GM12878 (cell line): ENCODE results near the gene COL9A3. TPM values are rescaled to one million over a fixed set of nuclear protein-coding genes. Genes with fewer than 3 reads are reported as not detected.

ENCODE experiments used
- ATAC-seq: fragments of 200-7000 bp; cut with Tn5 transposase; 3 replicates; pipeline ENCODE4 v1.9.1; 2020; ENCODE audit warnings: mild to moderate bottlenecking, moderate library complexity
- BruUV-seq: library from RNA; stranded (reverse); fragments of 400-500 nt; replicated peaks from 2 replicates; lab custom pipeline; 2021; lab: Mats Ljungman, UMichigan
- CTCF ChIA-PET: fragments of 300-600 bp; sonication (Branson Sonifier 250); formaldehyde crosslinking; extraction: SDS; loops from one replicate; lab custom pipeline; 2021; ENCODE audit warnings: inconsistent platforms; lab: Yijun Ruan, JAX
- POLR2A ChIA-PET: fragments of 350-600 bp; formaldehyde crosslinking; extraction: SDS; loops from one replicate; lab custom pipeline; 2021; ENCODE audit warnings: inconsistent platforms; lab: Charles Lee
- RAD21 ChIA-PET: fragments of 300-600 bp; sonication (Branson Sonifier 250); formaldehyde crosslinking; loops from one replicate; lab custom pipeline; 2023; ENCODE audit warnings: antibody characterized with exemption; ENCODE audit not compliant: unreplicated experiment; lab: Charles Lee
- SMC1A ChIA-PET: fragments of 300-600 bp; sonication (Branson Sonifier 250); formaldehyde crosslinking; loops from one replicate; lab custom pipeline; 2023; ENCODE audit not compliant: unreplicated experiment, uncharacterized antibody; lab: Charles Lee
- DNase-seq: peaks from one replicate; pipeline ENCODE4 v3.0.0-alpha.2; 2011; ENCODE audit warnings: low read depth, low spot score
- FAIRE-seq: peaks from 3 replicates; lab custom pipeline; 2011; peaks lifted over from hg19 to GRCh38; lab: Jason Lieb, UNC
- H2AFZ ChIP-seq: 2 replicates; pipeline ENCODE4 v1.6.0; 2011; ENCODE audit warnings: low read depth, low read length, control low read depth; ENCODE audit not compliant: control insufficient read depth
- H3K27ac ChIP-seq: 2 replicates; pipeline ENCODE4 v1.5.1; 2011; ENCODE audit warnings: control low read depth; ENCODE audit not compliant: control insufficient read depth, insufficient read depth
- H3K27me3 ChIP-seq, 2 experiments: replicated peaks in 1 of 2; 2 replicates each; pipeline versions ENCODE4 v1.6.0 to v1.6.1; 2011; ENCODE audit warnings: low read length in 1 of 2; ENCODE audit not compliant: control insufficient read depth in 2 of 2, insufficient read depth in 2 of 2
- H3K36me3 ChIP-seq, 2 experiments: 2 replicates each; pipeline ENCODE4 v1.5.1; 2011; ENCODE audit warnings: low read length in 1 of 2; ENCODE audit not compliant: control insufficient read depth in 2 of 2, insufficient read depth in 2 of 2
- H3K4me1 ChIP-seq: 2 replicates; pipeline ENCODE4 v1.6.1; 2011; ENCODE audit warnings: mild to moderate bottlenecking, low read length, moderate library complexity, mixed read lengths; ENCODE audit not compliant: control insufficient read depth, insufficient read depth
- H3K4me2 ChIP-seq: 2 replicates; pipeline ENCODE4 v1.6.0; 2011; ENCODE audit warnings: control low read depth; ENCODE audit not compliant: control insufficient read depth, insufficient read depth
- H3K4me3 ChIP-seq: fragments of 200-600 bp; sonication (generic); 2 replicates; pipeline ENCODE4 v1.5.1; 2016
- H3K79me2 ChIP-seq: 2 replicates; pipeline ENCODE4 v1.6.0; 2011; ENCODE audit warnings: low read length; ENCODE audit not compliant: control insufficient read depth, insufficient read depth
- H3K9ac ChIP-seq: 2 replicates; pipeline ENCODE4 v1.8.0; 2011; ENCODE audit warnings: low read length, control low read depth, mixed read lengths; ENCODE audit not compliant: control insufficient read depth, insufficient read depth
- H3K9me3 ChIP-seq: replicated peaks from 3 replicates; pipeline ENCODE4 v1.5.1; 2011; ENCODE audit warnings: mild to moderate bottlenecking, low read length; ENCODE audit not compliant: control insufficient read depth, insufficient read depth
- H4K20me1 ChIP-seq: 2 replicates; pipeline ENCODE4 v1.6.0; 2011; ENCODE audit not compliant: control insufficient read depth, insufficient read depth
- BACH1 ChIP-seq: fragments of 450-650 bp; IDR thresholded peaks from 2 replicates; pipeline ENCODE4 v1.6.1; 2017; ENCODE audit warnings: mild to moderate bottlenecking, borderline replicate concordance
- CEBPB ChIP-seq, 2 experiments: fragments of 150-350 bp in 1 of 2; IDR thresholded peaks; 2 replicates each; pipeline ENCODE4 v1.6.1; 2012 to 2014; ENCODE audit warnings: low read depth in 2 of 2, low read length in 2 of 2, borderline replicate concordance in 1 of 2, inconsistent platforms in 1 of 2
- CEBPZ ChIP-seq: fragments of 150-350 bp; IDR thresholded peaks from 2 replicates; pipeline ENCODE4 v1.6.1; 2016; ENCODE audit warnings: low read depth, low read length
- HDAC6 ChIP-seq: fragments of 200-600 bp; sonication (generic); IDR thresholded peaks from one replicate; pipeline ENCODE4 v1.8.0; 2017; ENCODE audit warnings: antibody characterized with exemption; ENCODE audit not compliant: unreplicated experiment
- JUNB ChIP-seq: IDR thresholded peaks from 2 replicates; pipeline ENCODE4 v1.6.1; 2016; ENCODE audit warnings: antibody characterized with exemption, mild to moderate bottlenecking
- LARP7 ChIP-seq: fragments of 450-650 bp; IDR thresholded peaks from 2 replicates; pipeline ENCODE4 v1.6.1; 2017; ENCODE audit warnings: mild to moderate bottlenecking
- MTA2 ChIP-seq: fragments of 450-650 bp; IDR thresholded peaks from 2 replicates; pipeline ENCODE4 v1.6.1; 2016; ENCODE audit warnings: low read depth, mild to moderate bottlenecking, moderate library complexity
- MTA3 ChIP-seq: IDR thresholded peaks from 2 replicates; pipeline ENCODE4 v1.6.1; 2012; ENCODE audit warnings: low read length, inconsistent platforms, borderline replicate concordance
- MYB ChIP-seq: fragments of 150-350 bp; IDR thresholded peaks from 2 replicates; pipeline ENCODE4 v1.6.1; 2014; ENCODE audit warnings: mild to moderate bottlenecking, low read depth, low read length, borderline replicate concordance
- NFIC ChIP-seq: IDR thresholded peaks from 2 replicates; pipeline ENCODE4 v1.6.1; 2012; ENCODE audit warnings: low read depth, mild to moderate bottlenecking, inconsistent platforms, low read length, moderate library complexity
- NFXL1 ChIP-seq: fragments of 450-650 bp; IDR thresholded peaks from 2 replicates; pipeline ENCODE4 v1.6.1; 2017; ENCODE audit warnings: antibody characterized with exemption, mild to moderate bottlenecking, borderline replicate concordance
- NFYB ChIP-seq: IDR thresholded peaks from 2 replicates; pipeline ENCODE4 v1.6.1; 2011; ENCODE audit warnings: low read depth, mild to moderate bottlenecking, low read length, improper control_type of control experiment, moderate library complexity; ENCODE audit not compliant: insufficient read depth
- NR2F1 ChIP-seq: fragments of 450-650 bp; conservative IDR thresholded peaks from 2 replicates; pipeline ENCODE4 v1.6.1; 2017; ENCODE audit warnings: mild to moderate bottlenecking
- PAX5 ChIP-seq: IDR thresholded peaks from 2 replicates; pipeline ENCODE4 v1.6.1; 2011; ENCODE audit warnings: low read depth, low read length, borderline replicate concordance
- RFX5 ChIP-seq: IDR thresholded peaks from 2 replicates; pipeline ENCODE4 v1.6.1; 2011; ENCODE audit warnings: low read depth, low read length, improper control_type of control experiment
- YBX1 ChIP-seq: fragments of 450-650 bp; IDR thresholded peaks from 2 replicates; pipeline ENCODE4 v1.6.1; 2016; ENCODE audit warnings: antibody characterized with exemption
- ZBTB33 ChIP-seq: fragments of 450-650 bp; IDR thresholded peaks from 2 replicates; pipeline ENCODE4 v1.6.1; 2017; ENCODE audit warnings: mild to moderate bottlenecking
- ZNF384 ChIP-seq: IDR thresholded peaks from 2 replicates; pipeline ENCODE4 v1.6.1; 2012; ENCODE audit warnings: low read depth, mild to moderate bottlenecking, low read length, improper control_type of control experiment, borderline replicate concordance
- ZNF622 ChIP-seq: fragments of 450-650 bp; IDR thresholded peaks from 2 replicates; pipeline ENCODE4 v1.6.1; 2017; ENCODE audit warnings: mild to moderate bottlenecking, inconsistent platforms
- WGBS: methylation state at CpG from one replicate; pipeline ENCODE4 v1.1.6; 2016; ENCODE audit warnings: low lambda C conversion rate; ENCODE audit not compliant: insufficient replicate concordance, insufficient coverage; ENCODE audit errors: missing lambda C conversion rate; 5-methylcytosine and 5-hydroxymethylcytosine counted together
- in situ Hi-C: fragments of 300-500 bp; cut with MboI; formaldehyde crosslinking; loops from 9 replicates; pipeline ENCODE4 v1.14.3; 2018; ENCODE audit warnings: mixed read lengths
- intact Hi-C: fragments of 100-400 bp; cut with micrococcal nuclease; formaldehyde crosslinking; loops from one replicate; pipeline ENCODE4 v1.14.2; 2022; ENCODE audit not compliant: unreplicated experiment
- polyA plus RNA-seq, 11 experiments: library from polyadenylated mRNA; depleted of rRNA in 4 of 11; unstranded in 6 of 11; stranded (reverse) in 5 of 11; fragments of >200 nt; fragmentation: Nextera tagmentation in 4 of 11; fragmentation: Illumina TruSeq in 1 of 11; extraction: Ambion mirVana in 4 of 11; extraction: Trizol in 1 of 11; gene quantifications; 1 replicate in 1 of 11; 2 replicates in 10 of 11; pipeline versions ENCODE4 v1.2.1 to v1.2.3, GENCODE V29; 2011 to 2016; ENCODE audit warnings: inconsistent platforms in 2 of 11, missing spikeins in 2 of 11, low read depth in 1 of 11
- total RNA-seq, 4 experiments: library from RNA; depleted of rRNA in 3 of 4; stranded (reverse); fragments of >200 nt in 3 of 4; fragmentation: Illumina TruSeq in 1 of 4; extraction: Trizol in 1 of 4; gene quantifications; 2 replicates each; pipeline versions ENCODE4 v1.2.1 to v1.2.3, GENCODE V29; 2013 to 2021

Gene COL9A3
- total and polyA plus RNA-seq, 10 of the 15 experiments (the other 5 are each of a cell fraction or from before 2014, with no cell fraction given): 0.09 to 1.7 (median 0.63) TPM; not detected in 1

DNA sequence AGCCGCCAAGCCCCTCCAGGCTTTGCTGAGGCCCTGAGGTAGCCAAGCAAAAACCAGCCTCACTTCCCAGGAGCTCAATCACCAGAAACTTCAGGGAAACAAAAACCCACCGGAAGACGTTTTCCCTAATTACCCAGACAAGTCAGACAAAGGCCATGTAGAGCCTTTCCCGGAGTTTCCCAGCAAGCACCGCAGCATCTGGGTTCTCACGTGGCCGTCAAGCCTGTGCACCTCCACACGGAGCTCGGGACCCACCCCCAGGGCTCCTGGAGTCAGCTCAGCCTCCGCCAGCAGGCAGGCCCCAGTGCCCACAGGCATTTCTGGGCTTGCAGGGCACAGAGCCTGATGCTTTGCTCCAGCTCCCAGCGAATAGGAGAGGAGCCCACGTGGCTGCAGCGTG is 30.7 kb upstream of the COL9A3 start:
- ChIA-PET POLR2A (interaction anchor here (0.6 kb wide), 1 partner anchor 1986 kb away, joined by 6 read pairs; no protein-coding TSS in a partner anchor), RAD21 (no interaction called here), CTCF (no interaction called here), SMC1A (no interaction called here)
- DNase-seq: no peak
- no peaks in the 10 kb centered on the region for H3K79me2 ChIP-seq
- no peak overlapping the region for H3K9ac ChIP-seq
- no TSS peak for BruUV-seq
- no peak overlapping the region for H2AFZ ChIP-seq
- no peak overlapping the region for H3K4me2 ChIP-seq
- H3K4me3 ChIP-seq: no peak overlapping the region
- WGBS: 19% methylated on average over 13 of the region's 13 CpGs
- no peak overlapping the region for H3K27ac ChIP-seq
- ATAC-seq: no peak
- no peak for TF ChIP-seq JUNB
- TF ChIP-seq RFX5: no peak
- no peak for TF ChIP-seq ZNF622
- no peak for TF ChIP-seq NR2F1
- TF ChIP-seq MYB: no peak
- TF ChIP-seq CEBPB (IDR thresholded peaks at IDR 0.05; ENCODE audit: borderline replicate concordance in 1 of 2, low read depth in 2 of 2, low read length in 2 of 2): no peak
- no peak for TF ChIP-seq PAX5
- TF ChIP-seq MTA3: no peak
- no peak for TF ChIP-seq HDAC6
- no peak for TF ChIP-seq LARP7
- no peak for TF ChIP-seq ZNF384
- TF ChIP-seq NFXL1: no peak
- no peak for TF ChIP-seq ZBTB33
- no peak for TF ChIP-seq MTA2
- TF ChIP-seq YBX1: no peak
- TF ChIP-seq CEBPZ: no peak
- no peak for TF ChIP-seq NFYB
- no peak for TF ChIP-seq NFIC
- no peak for TF ChIP-seq BACH1
- TF ChIP-seq, all 136 proteins: peak for 0
- Histone ChIP-seq H3K9me3 (no peaks in the 10 kb centered on the region; the same call in 2 of the 3 replicates), H4K20me1 (no peaks in the 10 kb centered on the region), H3K36me3 (no peaks in the 10 kb centered on the region; a peak in 1 of 4 replicates), H3K27me3 (peaks cover 2 to 4% of the 10 kb centered on the region in 2 experiments; a peak in 2 of 4 replicates), H3K4me1 (peaks cover under 1% of the 10 kb centered on the region)
- intact Hi-C loops: no loop called here
- FAIRE-seq: no peak
- in situ Hi-C loops: no loop called here
